Activated T-cell treated with anti-CD3 and anti-CD28 coated beads for 1 hour (primary cell): ENCODE measurements around the gene CLECL1.
"Not testable (repeated sequence)": the region's sequence is repeated elsewhere in the genome, so short reads cannot be mapped to it uniquely, and the experiment has no call there.

ENCODE experiments used
- DNase-seq: peaks from one replicate; pipeline ENCODE4 v3.0.0-alpha.2; 2020; ENCODE audit warnings: low read depth

CLECL1 gene

GRCh38 chr12:9694241-9694640 is 38.7 kb downstream of the CLECL1 start:
- DNase-seq = no peak

GRCh38 chr12:9692909-9693308 is 40.0 kb downstream of the CLECL1 start:
- no peak for DNase-seq

GRCh38 chr12:9687228-9687627 is 45.7 kb downstream of the CLECL1 start:
- no peak for DNase-seq

DNA sequence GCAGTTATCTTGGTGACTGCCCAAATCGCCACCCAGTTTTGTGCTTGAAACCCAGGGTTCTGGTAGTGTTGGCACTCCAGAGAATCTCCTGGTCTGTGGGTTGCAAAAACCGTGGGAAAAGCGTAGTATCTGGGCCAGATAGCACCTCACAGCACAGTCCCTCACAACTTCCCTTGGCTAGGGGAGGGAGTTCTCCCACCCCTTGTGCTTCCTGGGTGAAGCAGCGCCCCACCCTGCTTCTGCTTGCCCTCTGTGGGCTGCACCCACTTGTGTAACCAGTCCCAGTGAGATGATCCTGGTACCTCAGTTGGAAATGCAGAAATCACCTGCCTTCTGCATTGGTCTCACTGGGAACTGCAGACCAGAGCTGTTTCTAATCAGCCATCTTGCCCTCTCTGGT is 47.0 kb downstream of the CLECL1 start:
- DNase-seq = no peak

DNA sequence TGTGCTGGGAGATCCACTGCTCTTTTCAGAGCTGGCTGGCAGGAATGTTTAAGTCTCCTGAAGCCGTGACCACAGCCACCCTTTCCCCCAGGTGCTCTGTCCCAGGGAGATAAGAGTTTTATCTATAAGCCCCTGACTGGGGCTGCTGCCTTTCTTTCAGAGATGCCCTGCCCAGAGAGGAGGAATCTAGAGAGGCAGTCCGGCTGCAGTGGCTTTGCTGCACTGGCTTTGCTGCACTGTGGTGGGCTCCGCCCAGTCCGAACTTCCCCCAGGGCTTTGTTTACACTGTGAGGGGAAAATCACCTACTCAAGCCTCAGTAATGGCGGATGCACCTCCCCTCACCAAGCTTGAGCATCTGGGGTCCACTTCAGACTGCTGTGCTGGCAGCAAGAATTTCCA is 47.5 kb downstream of the CLECL1 start:
- DNase-seq = not testable (repeated sequence)

DNA sequence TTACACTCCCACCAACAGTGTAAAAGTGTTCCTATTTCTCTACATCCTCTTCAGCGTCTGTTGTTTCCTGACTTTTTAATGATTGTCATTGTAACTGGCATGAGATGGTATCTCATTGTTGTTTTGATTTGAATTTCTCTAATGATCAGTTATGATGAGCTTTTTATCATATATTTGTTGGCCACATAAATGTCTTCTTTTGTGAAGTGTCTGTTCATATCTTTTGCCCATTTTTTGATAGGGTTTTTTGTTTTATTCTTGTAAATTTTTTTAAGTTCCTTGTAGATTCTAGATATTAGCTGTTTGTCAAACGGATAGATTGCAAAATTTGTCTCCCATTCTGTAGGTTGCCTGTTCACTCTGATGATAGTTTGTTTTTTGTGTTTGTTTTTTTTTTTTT is 49.9 kb downstream of the CLECL1 start:
- not testable (repeated sequence) for DNase-seq

- DNase-seq = not testable (repeated sequence)
Observed at GRCh38 chr12:9682508-9682907, 50.4 kb downstream of the CLECL1 start.

- no peak for DNase-seq
Observed at GRCh38 chr12:9674226-9674590, 58.7 kb downstream of the CLECL1 start.

DNA sequence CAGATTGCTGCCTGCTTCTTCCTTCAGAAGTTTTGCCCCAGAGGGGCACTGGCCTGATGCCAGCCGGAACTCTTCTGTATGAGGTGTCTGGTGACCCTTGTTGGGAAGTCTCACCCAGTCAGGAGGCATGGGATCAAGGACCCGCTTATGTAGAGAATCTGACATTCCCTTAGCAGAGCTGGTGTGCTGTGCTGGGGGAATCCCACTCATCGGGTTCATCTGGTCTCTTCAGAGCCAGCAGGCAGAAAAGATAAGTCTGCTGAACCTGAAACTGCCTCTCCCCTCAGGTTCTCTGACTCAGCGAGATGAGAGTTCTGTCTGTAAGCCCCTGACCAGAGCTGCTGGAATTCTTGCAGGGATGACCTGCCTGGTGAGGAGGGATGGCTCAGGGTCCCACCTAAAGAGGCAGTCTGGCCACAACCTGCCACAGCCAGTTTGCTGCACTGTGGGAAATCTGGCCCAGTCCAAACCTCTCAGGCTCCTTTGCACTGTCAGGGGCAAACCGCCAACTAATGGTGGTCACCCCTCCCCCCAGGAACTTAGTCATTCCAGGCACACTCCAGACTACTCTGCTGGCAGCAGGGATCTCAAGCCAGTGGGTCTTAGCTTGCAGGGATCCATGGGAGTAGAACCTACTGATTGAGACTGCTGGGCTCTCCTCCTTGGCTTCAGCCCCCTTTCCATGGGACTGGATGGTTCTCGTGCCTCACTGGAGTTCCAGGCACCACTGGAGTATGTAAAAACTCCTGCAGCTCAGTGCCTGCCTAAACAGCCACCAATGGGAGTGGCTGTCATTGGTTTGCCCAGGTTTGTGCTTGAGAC is 59.3 kb downstream of the CLECL1 start:
- DNase-seq = no peak
